GM12878 (cell line): ENCODE measurements around the gene CTCFL. TPM values are rescaled to one million over a fixed set of nuclear protein-coding genes. Genes with fewer than 3 reads are reported as not detected.

Source experiments
- ATAC-seq: fragments of 200-7000 bp; cut with Tn5 transposase; 3 replicates; pipeline ENCODE4 v1.9.1; 2020; ENCODE audit warnings: mild to moderate bottlenecking, moderate library complexity
- BruUV-seq: library from RNA; stranded (reverse); fragments of 400-500 nt; replicated peaks from 2 replicates; lab custom pipeline; 2021; lab: Mats Ljungman, UMichigan
- CTCF ChIA-PET: fragments of 300-600 bp; sonication (Branson Sonifier 250); formaldehyde crosslinking; extraction: SDS; loops from one replicate; lab custom pipeline; 2021; ENCODE audit warnings: inconsistent platforms; lab: Yijun Ruan, JAX
- POLR2A ChIA-PET: fragments of 350-600 bp; formaldehyde crosslinking; extraction: SDS; loops from one replicate; lab custom pipeline; 2021; ENCODE audit warnings: inconsistent platforms; lab: Charles Lee
- RAD21 ChIA-PET: fragments of 300-600 bp; sonication (Branson Sonifier 250); formaldehyde crosslinking; loops from one replicate; lab custom pipeline; 2023; ENCODE audit warnings: antibody characterized with exemption; ENCODE audit not compliant: unreplicated experiment; lab: Charles Lee
- SMC1A ChIA-PET: fragments of 300-600 bp; sonication (Branson Sonifier 250); formaldehyde crosslinking; loops from one replicate; lab custom pipeline; 2023; ENCODE audit not compliant: unreplicated experiment, uncharacterized antibody; lab: Charles Lee
- DNase-seq: peaks from one replicate; pipeline ENCODE4 v3.0.0-alpha.2; 2011; ENCODE audit warnings: low read depth, low spot score
- FAIRE-seq: peaks from 3 replicates; lab custom pipeline; 2011; peaks lifted over from hg19 to GRCh38; lab: Jason Lieb, UNC
- H2AFZ ChIP-seq: 2 replicates; pipeline ENCODE4 v1.6.0; 2011; ENCODE audit warnings: low read depth, low read length, control low read depth; ENCODE audit not compliant: control insufficient read depth
- H3K27ac ChIP-seq: 2 replicates; pipeline ENCODE4 v1.5.1; 2011; ENCODE audit warnings: control low read depth; ENCODE audit not compliant: control insufficient read depth, insufficient read depth
- H3K27me3 ChIP-seq, 2 experiments: replicated peaks in 1 of 2; 2 replicates each; pipeline versions ENCODE4 v1.6.0 to v1.6.1; 2011; ENCODE audit warnings: low read length in 1 of 2; ENCODE audit not compliant: control insufficient read depth in 2 of 2, insufficient read depth in 2 of 2
- H3K36me3 ChIP-seq, 2 experiments: 2 replicates each; pipeline ENCODE4 v1.5.1; 2011; ENCODE audit warnings: low read length in 1 of 2; ENCODE audit not compliant: control insufficient read depth in 2 of 2, insufficient read depth in 2 of 2
- H3K4me1 ChIP-seq: 2 replicates; pipeline ENCODE4 v1.6.1; 2011; ENCODE audit warnings: mild to moderate bottlenecking, low read length, moderate library complexity, mixed read lengths; ENCODE audit not compliant: control insufficient read depth, insufficient read depth
- H3K4me2 ChIP-seq: 2 replicates; pipeline ENCODE4 v1.6.0; 2011; ENCODE audit warnings: control low read depth; ENCODE audit not compliant: control insufficient read depth, insufficient read depth
- H3K4me3 ChIP-seq: fragments of 200-600 bp; sonication (generic); 2 replicates; pipeline ENCODE4 v1.5.1; 2016
- H3K79me2 ChIP-seq: 2 replicates; pipeline ENCODE4 v1.6.0; 2011; ENCODE audit warnings: low read length; ENCODE audit not compliant: control insufficient read depth, insufficient read depth
- H3K9ac ChIP-seq: 2 replicates; pipeline ENCODE4 v1.8.0; 2011; ENCODE audit warnings: low read length, control low read depth, mixed read lengths; ENCODE audit not compliant: control insufficient read depth, insufficient read depth
- H3K9me3 ChIP-seq: replicated peaks from 3 replicates; pipeline ENCODE4 v1.5.1; 2011; ENCODE audit warnings: mild to moderate bottlenecking, low read length; ENCODE audit not compliant: control insufficient read depth, insufficient read depth
- H4K20me1 ChIP-seq: 2 replicates; pipeline ENCODE4 v1.6.0; 2011; ENCODE audit not compliant: control insufficient read depth, insufficient read depth
- CBX3 ChIP-seq: fragments of 200-600 bp; sonication (generic); IDR thresholded peaks from 2 replicates; pipeline ENCODE4 v1.6.1; 2016; ENCODE audit warnings: low read depth, borderline replicate concordance
- FOS ChIP-seq: IDR thresholded peaks from 3 replicates; pipeline ENCODE4 v1.6.1; 2011; ENCODE audit warnings: borderline replicate concordance; ENCODE audit not compliant: insufficient read length; ENCODE audit errors: extremely low read depth
- MXI1 ChIP-seq: fragments of 150-350 bp; IDR thresholded peaks from 2 replicates; pipeline ENCODE4 v1.6.1; 2011; ENCODE audit warnings: low read depth, mild to moderate bottlenecking, inconsistent platforms, low read length, improper control_type of control experiment
- NR2F1 ChIP-seq: fragments of 450-650 bp; conservative IDR thresholded peaks from 2 replicates; pipeline ENCODE4 v1.6.1; 2017; ENCODE audit warnings: mild to moderate bottlenecking
- PRDM15 ChIP-seq: fragments of 450-650 bp; formaldehyde crosslinking; IDR thresholded peaks from 2 replicates; pipeline ENCODE4 v1.4.0; 2020; ENCODE audit warnings: mild to moderate bottlenecking, moderate library complexity
- RELA ChIP-seq: fragments of 450-650 bp; IDR thresholded peaks from 2 replicates; pipeline ENCODE4 v1.8.0; 2014; ENCODE audit warnings: borderline replicate concordance; ENCODE audit not compliant: partially characterized antibody
- REST ChIP-seq: IDR thresholded peaks from 2 replicates; pipeline ENCODE4 v1.6.1; 2012; ENCODE audit warnings: mild to moderate bottlenecking, low read depth, low read length
- ZNF622 ChIP-seq: fragments of 450-650 bp; IDR thresholded peaks from 2 replicates; pipeline ENCODE4 v1.6.1; 2017; ENCODE audit warnings: mild to moderate bottlenecking, inconsistent platforms
- ZSCAN29 ChIP-seq: fragments of 450-650 bp; IDR thresholded peaks from 2 replicates; pipeline ENCODE4 v1.6.1; 2017; ENCODE audit warnings: mild to moderate bottlenecking, moderate library complexity
- WGBS: methylation state at CpG from one replicate; pipeline ENCODE4 v1.1.6; 2016; ENCODE audit warnings: low lambda C conversion rate; ENCODE audit not compliant: insufficient replicate concordance, insufficient coverage; ENCODE audit errors: missing lambda C conversion rate; 5-methylcytosine and 5-hydroxymethylcytosine counted together
- in situ Hi-C: fragments of 300-500 bp; cut with MboI; formaldehyde crosslinking; loops from 9 replicates; pipeline ENCODE4 v1.14.3; 2018; ENCODE audit warnings: mixed read lengths
- intact Hi-C: fragments of 100-400 bp; cut with micrococcal nuclease; formaldehyde crosslinking; loops from one replicate; pipeline ENCODE4 v1.14.2; 2022; ENCODE audit not compliant: unreplicated experiment
- polyA plus RNA-seq, 11 experiments: library from polyadenylated mRNA; depleted of rRNA in 4 of 11; unstranded in 6 of 11; stranded (reverse) in 5 of 11; fragments of >200 nt; fragmentation: Nextera tagmentation in 4 of 11; fragmentation: Illumina TruSeq in 1 of 11; extraction: Ambion mirVana in 4 of 11; extraction: Trizol in 1 of 11; gene quantifications; 1 replicate in 1 of 11; 2 replicates in 10 of 11; pipeline versions ENCODE4 v1.2.1 to v1.2.3, GENCODE V29; 2011 to 2016; ENCODE audit warnings: inconsistent platforms in 2 of 11, missing spikeins in 2 of 11, low read depth in 1 of 11
- total RNA-seq, 4 experiments: library from RNA; depleted of rRNA in 3 of 4; stranded (reverse); fragments of >200 nt in 3 of 4; fragmentation: Illumina TruSeq in 1 of 4; extraction: Trizol in 1 of 4; gene quantifications; 2 replicates each; pipeline versions ENCODE4 v1.2.1 to v1.2.3, GENCODE V29; 2013 to 2021

The CTCFL gene
- total and polyA plus RNA-seq, 10 of the 15 experiments (the other 5 are each of a cell fraction or from before 2014, with no cell fraction given): 0.06 to 0.20 (median 0.11) TPM; not detected in 4

- H3K9ac ChIP-seq: no peak overlapping the region
- POLR2A ChIA-PET: no interaction called here
- H3K9me3 ChIP-seq: no peaks in the 10 kb centered on the region
- DNase-seq (no peak), FAIRE-seq (no peak), ATAC-seq (no peak)
- no peak overlapping the region for H3K4me3 ChIP-seq
- no peak for TF ChIP-seq RELA
- TF ChIP-seq PRDM15 (CRISPR knock-in tag): no peak
- no peak for TF ChIP-seq ZNF622
- no peak for TF ChIP-seq ZSCAN29
- TF ChIP-seq MXI1: no peak
- no peak for TF ChIP-seq NR2F1
- TF ChIP-seq REST: no peak
- TF ChIP-seq FOS: no peak
- TF ChIP-seq CBX3: no peak
- no peaks in the 10 kb centered on the region for H3K79me2 ChIP-seq
- CTCF ChIA-PET: no interaction called here
- no peaks in the 10 kb centered on the region for H3K36me3 ChIP-seq
- peaks cover 0 to 4% of the 10 kb centered on the region in 2 experiments; a peak in 3 of 4 replicates for H3K27me3 ChIP-seq
- no peak overlapping the region for H2AFZ ChIP-seq
- WGBS: 33% methylated on average over 9 of the region's 9 CpGs
- H3K27ac ChIP-seq: no peak overlapping the region
- no TSS peak for BruUV-seq
- RAD21 ChIA-PET: no interaction called here
- H3K4me2 ChIP-seq: no peak overlapping the region
- intact Hi-C loops (no loop called here), in situ Hi-C loops (no loop called here)
- no peaks in the 10 kb centered on the region for H3K4me1 ChIP-seq
- SMC1A ChIA-PET: no interaction called here
- H4K20me1 ChIP-seq: no peaks in the 10 kb centered on the region
Measured at GRCh38 chr20:57567471-57568079, 42.6 kb upstream of the CTCFL start.
